Measurements from ENCODE around the gene RND3.

The RND3 gene

GRCh38 chr2:150528861-150529801 is 41.7 kb upstream of the RND3 start:
- Histone ChIP-seq H3K4me3 (ENCODE audit: control insufficient read depth in 1 of 7, extremely low read depth in 1 of 7, insufficient read depth in 4 of 7, low read depth in 2 of 7, low read length in 6 of 7) (no peak overlapping the region), H3K27me3 (replicated peaks in 2 of 5; ENCODE audit: control insufficient read depth in 4 of 5, insufficient read depth in 5 of 5, low read length in 4 of 5) (no peaks in the 10 kb centered on the region), H3K4me1 (ENCODE audit: control extremely low read depth in 1 of 4, control insufficient read depth in 4 of 4, insufficient read depth in 4 of 4, low read length in 3 of 4) (no peaks in the 10 kb centered on the region), H3K36me3 (ENCODE audit: control insufficient read depth in 4 of 4, insufficient read depth in 4 of 4, low read length in 3 of 4) (no peaks in the 10 kb centered on the region), H3K9me3 (ENCODE audit: control extremely low read depth in 1 of 5, control insufficient read depth in 4 of 5, insufficient read depth in 2 of 5, low read depth in 1 of 5, low read length in 4 of 5) (no peaks in the 10 kb centered on the region), H3K27ac (ENCODE audit: insufficient read depth in 1 of 2, low read depth in 1 of 2, low read length in 2 of 2, poor library complexity in 1 of 2, severe bottlenecking in 2 of 2) (no peak overlapping the region)
- DNase-seq = no peak
- WGBS (ENCODE audit: insufficient coverage) = 20% methylated on average over 1 of the region's 5 CpGs
- ChIA-PET CTCF (interaction anchor here (1.4 kb wide), 1 partner anchor 8 kb away, joined by 3 read pairs; no protein-coding TSS in a partner anchor), POLR2A (no interaction called here)

- DNase-seq = no peak
- no peak overlapping the region for H3K4me3 ChIP-seq (ENCODE audit: control insufficient read depth in 1 of 7, extremely low read depth in 1 of 7, insufficient read depth in 4 of 7, low read depth in 2 of 7, low read length in 6 of 7)
- H3K27ac ChIP-seq (ENCODE audit: insufficient read depth in 1 of 2, low read depth in 1 of 2, low read length in 2 of 2, poor library complexity in 1 of 2, severe bottlenecking in 2 of 2) = no peak overlapping the region
- no peaks in the 10 kb centered on the region for H3K4me1 ChIP-seq (ENCODE audit: control extremely low read depth in 1 of 4, control insufficient read depth in 4 of 4, insufficient read depth in 4 of 4, low read length in 3 of 4)
- no peaks in the 10 kb centered on the region for H3K9me3 ChIP-seq (ENCODE audit: control extremely low read depth in 1 of 5, control insufficient read depth in 4 of 5, insufficient read depth in 2 of 5, low read depth in 1 of 5, low read length in 4 of 5)
- no peaks in the 10 kb centered on the region for H3K27me3 ChIP-seq (replicated peaks in 2 of 5; ENCODE audit: control insufficient read depth in 4 of 5, insufficient read depth in 5 of 5, low read length in 4 of 5)
- POLR2A ChIA-PET = no interaction called here
- H3K36me3 ChIP-seq (ENCODE audit: control insufficient read depth in 4 of 4, insufficient read depth in 4 of 4, low read length in 3 of 4) = no peaks in the 10 kb centered on the region
- CTCF ChIA-PET = no interaction called here
These were observed 39.4 kb upstream of the RND3 start for GRCh38 chr2:150526827-150527226.

- Histone ChIP-seq H3K27me3 (replicated peaks in 2 of 5; ENCODE audit: control insufficient read depth in 4 of 5, insufficient read depth in 5 of 5, low read length in 4 of 5) (no peaks in the 10 kb centered on the region), H3K27ac (ENCODE audit: insufficient read depth in 1 of 2, low read depth in 1 of 2, low read length in 2 of 2, poor library complexity in 1 of 2, severe bottlenecking in 2 of 2) (no peak overlapping the region), H3K4me3 (ENCODE audit: control insufficient read depth in 1 of 7, extremely low read depth in 1 of 7, insufficient read depth in 4 of 7, low read depth in 2 of 7, low read length in 6 of 7) (no peak overlapping the region), H3K36me3 (ENCODE audit: control insufficient read depth in 4 of 4, insufficient read depth in 4 of 4, low read length in 3 of 4) (no peaks in the 10 kb centered on the region), H3K9me3 (ENCODE audit: control extremely low read depth in 1 of 5, control insufficient read depth in 4 of 5, insufficient read depth in 2 of 5, low read depth in 1 of 5, low read length in 4 of 5) (no peaks in the 10 kb centered on the region), H3K4me1 (ENCODE audit: control extremely low read depth in 1 of 4, control insufficient read depth in 4 of 4, insufficient read depth in 4 of 4, low read length in 3 of 4) (no peaks in the 10 kb centered on the region)
- ChIA-PET POLR2A (no interaction called here), CTCF (no interaction called here)
- DNase-seq = no peak
- WGBS (ENCODE audit: insufficient coverage) = 100% methylated on average over 1 of the region's 1 CpG
These were observed 38.5 kb upstream of the RND3 start for GRCh38 chr2:150526006-150526405.

GRCh38 chr2:150522269-150522668 is 34.8 kb upstream of the RND3 start:
- no peak for DNase-seq
- no peaks in the 10 kb centered on the region for H3K27me3 ChIP-seq (replicated peaks in 2 of 5; ENCODE audit: control insufficient read depth in 4 of 5, insufficient read depth in 5 of 5, low read length in 4 of 5)
- POLR2A ChIA-PET = no interaction called here
- no peaks in the 10 kb centered on the region for H3K9me3 ChIP-seq (ENCODE audit: control extremely low read depth in 1 of 5, control insufficient read depth in 4 of 5, insufficient read depth in 2 of 5, low read depth in 1 of 5, low read length in 4 of 5)
- no peak overlapping the region for H3K4me3 ChIP-seq (ENCODE audit: control insufficient read depth in 1 of 7, extremely low read depth in 1 of 7, insufficient read depth in 4 of 7, low read depth in 2 of 7, low read length in 6 of 7)
- H3K36me3 ChIP-seq (ENCODE audit: control insufficient read depth in 4 of 4, insufficient read depth in 4 of 4, low read length in 3 of 4) = no peaks in the 10 kb centered on the region
- H3K27ac ChIP-seq (ENCODE audit: insufficient read depth in 1 of 2, low read depth in 1 of 2, low read length in 2 of 2, poor library complexity in 1 of 2, severe bottlenecking in 2 of 2) = no peak overlapping the region
- H3K4me1 ChIP-seq (ENCODE audit: control extremely low read depth in 1 of 4, control insufficient read depth in 4 of 4, insufficient read depth in 4 of 4, low read length in 3 of 4) = no peaks in the 10 kb centered on the region
- WGBS (ENCODE audit: insufficient coverage) = 100% methylated on average over 1 of the region's 4 CpGs
- CTCF ChIA-PET = no interaction called here

- H3K36me3 ChIP-seq (ENCODE audit: control insufficient read depth in 4 of 4, insufficient read depth in 4 of 4, low read length in 3 of 4) = no peaks in the 10 kb centered on the region
- DNase-seq = no peak
- ChIA-PET POLR2A (no interaction called here), CTCF (interaction anchor here (1.0 kb wide), 1 partner anchor 9 kb away, joined by 3 read pairs; no protein-coding TSS in a partner anchor)
- H3K4me1 ChIP-seq (ENCODE audit: control extremely low read depth in 1 of 4, control insufficient read depth in 4 of 4, insufficient read depth in 4 of 4, low read length in 3 of 4) = no peaks in the 10 kb centered on the region
- no peaks in the 10 kb centered on the region for H3K27me3 ChIP-seq (replicated peaks in 2 of 5; ENCODE audit: control insufficient read depth in 4 of 5, insufficient read depth in 5 of 5, low read length in 4 of 5)
- no peaks in the 10 kb centered on the region for H3K9me3 ChIP-seq (ENCODE audit: control extremely low read depth in 1 of 5, control insufficient read depth in 4 of 5, insufficient read depth in 2 of 5, low read depth in 1 of 5, low read length in 4 of 5)
- 91% methylated on average over 3 of the region's 4 CpGs for WGBS (ENCODE audit: insufficient coverage)
- no peak overlapping the region for H3K27ac ChIP-seq (ENCODE audit: insufficient read depth in 1 of 2, low read depth in 1 of 2, low read length in 2 of 2, poor library complexity in 1 of 2, severe bottlenecking in 2 of 2)
- H3K4me3 ChIP-seq (ENCODE audit: control insufficient read depth in 1 of 7, extremely low read depth in 1 of 7, insufficient read depth in 4 of 7, low read depth in 2 of 7, low read length in 6 of 7) = no peak overlapping the region
These were observed 33.6 kb upstream of the RND3 start for GRCh38 chr2:150520887-150521664.

GRCh38 chr2:150520033-150520432 is 32.6 kb upstream of the RND3 start:
- CTCF ChIA-PET = no interaction called here
- Histone ChIP-seq H3K27me3 (replicated peaks in 2 of 5; ENCODE audit: control insufficient read depth in 4 of 5, insufficient read depth in 5 of 5, low read length in 4 of 5) (no peaks in the 10 kb centered on the region), H3K9me3 (ENCODE audit: control extremely low read depth in 1 of 5, control insufficient read depth in 4 of 5, insufficient read depth in 2 of 5, low read depth in 1 of 5, low read length in 4 of 5) (no peaks in the 10 kb centered on the region), H3K27ac (ENCODE audit: insufficient read depth in 1 of 2, low read depth in 1 of 2, low read length in 2 of 2, poor library complexity in 1 of 2, severe bottlenecking in 2 of 2) (no peak overlapping the region), H3K4me1 (ENCODE audit: control extremely low read depth in 1 of 4, control insufficient read depth in 4 of 4, insufficient read depth in 4 of 4, low read length in 3 of 4) (no peaks in the 10 kb centered on the region), H3K36me3 (ENCODE audit: control insufficient read depth in 4 of 4, insufficient read depth in 4 of 4, low read length in 3 of 4) (no peaks in the 10 kb centered on the region), H3K4me3 (ENCODE audit: control insufficient read depth in 1 of 7, extremely low read depth in 1 of 7, insufficient read depth in 4 of 7, low read depth in 2 of 7, low read length in 6 of 7) (no peak overlapping the region)
- 88% methylated on average over 3 of the region's 4 CpGs for WGBS (ENCODE audit: insufficient coverage)
- POLR2A ChIA-PET = no interaction called here
- no peak for DNase-seq
